Cardiac septum (tissue), 1 donor: Measurements from ENCODE around the gene C2orf68. TPM values are rescaled to one million over a fixed set of nuclear protein-coding genes. Genes with fewer than 3 reads are reported as not detected.

Source experiments
- DNase-seq: peaks from one replicate; pipeline ENCODE4 v3.0.0-alpha.2; 2020; ENCODE audit warnings: low spot score
- intact Hi-C: fragments of 100-400 bp; cut with DNase I; formaldehyde crosslinking; loops from one replicate; pipeline ENCODE4 v1.14.0; 2022
- total RNA-seq: library from RNA; stranded (reverse); fragmentation: NEBNext Ultra II Directional; extraction: Animal tissue kit (Norgen Biotek cat#: 25700); gene quantifications from one replicate; pipeline ENCODE4 v1.2.1, GENCODE V29; 2021
- donor health status: DM: no; HTN: no; CAD: no.

Gene C2orf68
- total RNA-seq, 1 donor from 2014 or later, result 26.3 TPM

DNA sequence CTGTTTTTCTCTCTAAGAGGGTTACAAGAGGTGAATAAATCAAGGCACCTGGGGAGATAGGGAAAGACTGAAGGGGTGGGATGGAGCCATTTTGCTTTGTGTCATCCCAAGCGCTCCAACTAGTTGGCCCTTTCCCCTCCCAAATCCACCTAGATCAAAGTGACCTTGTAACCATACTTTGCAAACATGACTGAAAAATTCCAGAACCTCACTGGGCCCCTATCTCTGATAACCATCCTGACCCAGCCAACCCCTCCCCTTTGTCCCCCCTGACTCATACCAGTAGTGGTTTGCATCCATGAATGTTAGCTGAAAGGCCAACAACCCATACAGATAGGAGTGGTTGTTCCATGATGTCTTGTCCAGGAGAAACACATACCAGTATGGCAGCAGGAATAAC lies 53.7 kb downstream of the C2orf68 start:
- no peak for DNase-seq
- intact Hi-C loops, result no loop called here

- DNase-seq, result no peak
- intact Hi-C loops, result no loop called here
Observed at GRCh38 chr2:85557130-85557529, 54.7 kb downstream of the C2orf68 start.

Other genes with a start within 250 kb of the C2orf68 start
- gene CAPG, start 201.7 kb downstream of the C2orf68 start, total RNA-seq, result 7.4 TPM
- not detected for gene SH2D6, start 193.4 kb downstream of the C2orf68 start, total RNA-seq
- gene MAT2A, start 72.9 kb downstream of the C2orf68 start, total RNA-seq, result 146 TPM
- gene GGCX, start 50.6 kb downstream of the C2orf68 start, total RNA-seq, result 23.3 TPM
- gene VAMP8, start 34.5 kb downstream of the C2orf68 start, total RNA-seq, result 8.2 TPM
- 27.9 TPM for gene VAMP5, start 27.6 kb downstream of the C2orf68 start, total RNA-seq
- 82.4 TPM for gene RNF181, start 16.3 kb downstream of the C2orf68 start, total RNA-seq
- 11.4 TPM for gene TMEM150A, start 9.4 kb downstream of the C2orf68 start, total RNA-seq
- gene USP39, start 4.1 kb upstream of the C2orf68 start, total RNA-seq, result 28.4 TPM
- gene SFTPB, start 56.1 kb upstream of the C2orf68 start, total RNA-seq, result not detected
- gene GNLY, start 82.3 kb upstream of the C2orf68 start, total RNA-seq, result 2.3 TPM
- 21.0 TPM for gene ATOH8, start 141.9 kb upstream of the C2orf68 start, total RNA-seq